IPS-20b (cell line): ENCODE measurements around the gene SLK.

Experiments used
- H3K27ac ChIP-seq: one replicate; pipeline ENCODE4 v1.5.1; 2013; ENCODE audit warnings: low read length
- H3K27me3 ChIP-seq: 2 replicates; pipeline ENCODE4 v1.6.1; 2013; ENCODE audit warnings: mild to moderate bottlenecking, low read length, inconsistent platforms; ENCODE audit not compliant: insufficient read depth
- H3K36me3 ChIP-seq: 2 replicates; pipeline ENCODE4 v1.6.1; 2013; ENCODE audit warnings: low read depth, mild to moderate bottlenecking, inconsistent platforms, low read length, moderate library complexity; ENCODE audit not compliant: insufficient read depth
- H3K4me1 ChIP-seq: 2 replicates; pipeline ENCODE4 v1.6.1; 2013; ENCODE audit warnings: mild to moderate bottlenecking, control low read depth, inconsistent platforms, low read length, moderate library complexity; ENCODE audit not compliant: insufficient read depth
- H3K4me3 ChIP-seq: 2 replicates; pipeline ENCODE4 v1.5.1; 2013; ENCODE audit warnings: mild to moderate bottlenecking, low read length, inconsistent platforms
- H3K9ac ChIP-seq: 2 replicates; pipeline ENCODE4 v1.6.1; 2013; ENCODE audit warnings: low read depth, mild to moderate bottlenecking, inconsistent platforms, low read length, moderate library complexity
- H3K9me3 ChIP-seq: 2 replicates; pipeline ENCODE4 v1.6.1; 2013; ENCODE audit warnings: mild to moderate bottlenecking, low read depth, low read length, inconsistent platforms; ENCODE audit not compliant: insufficient read depth

The SLK gene

GRCh38 chr10:103966671-103967447 is at the start of gene SLK:
Gene SLK (plus strand): TSS chr10:103967140. CDS start chr10:103967746, 606 bp downstream.
- peaks cover 16% of the 10 kb centered on the region; the same call in 1 of the 2 replicates for H3K4me1 ChIP-seq
- H3K9me3 ChIP-seq, result no peaks in the 10 kb centered on the region
- H3K9ac ChIP-seq, result peak within 1 kb of the TSS; percentile 81
- peak within 1 kb of the TSS; percentile 99 for H3K4me3 ChIP-seq
- H3K27ac ChIP-seq, result no peak within 1 kb of the TSS
- H3K36me3 ChIP-seq, result no peaks in the 10 kb centered on the region
- peaks cover 12% of the 10 kb centered on the region; the same call in 1 of the 2 replicates for H3K27me3 ChIP-seq

GRCh38 chr10:103917302-103918052 is 49.5 kb upstream of the SLK start:
- H3K36me3 ChIP-seq, result peaks cover 10% of the 10 kb centered on the region; the same call in 1 of the 2 replicates
- H3K9ac ChIP-seq, result peak overlapping the region; percentile 95; the same call in 1 of the 2 replicates
- H3K4me3 ChIP-seq, result peak overlapping the region; percentile 92
- H3K9me3 ChIP-seq, result peaks cover 12% of the 10 kb centered on the region
- H3K27ac ChIP-seq, result peak overlapping the region; percentile 75
- no peaks in the 10 kb centered on the region for H3K27me3 ChIP-seq
- peaks cover 16% of the 10 kb centered on the region; the same call in 1 of the 2 replicates for H3K4me1 ChIP-seq

- Histone ChIP-seq H3K27ac (peak within 1 kb of the TSS; percentile 75), H3K4me1 (peaks cover 16% of the 10 kb centered on the region; the same call in 1 of the 2 replicates), H3K9ac (peak within 1 kb of the TSS; percentile 95; the same call in 1 of the 2 replicates), H3K27me3 (no peaks in the 10 kb centered on the region), H3K36me3 (peaks cover 10% of the 10 kb centered on the region; the same call in 1 of the 2 replicates), H3K9me3 (peaks cover 12% of the 10 kb centered on the region), H3K4me3 (peak within 1 kb of the TSS; percentile 92)
Observed at GRCh38 chr10:103918053-103918846, 48.7 kb upstream of the SLK start, which contains the start of gene STN1. Gene STN1 (minus strand): TSS chr10:103918184. CDS start chr10:103917594, 590 bp downstream.

GRCh38 chr10:103919648-103920025 is 47.3 kb upstream of the SLK start:
- H3K27ac ChIP-seq, result no peak overlapping the region
- peaks cover 16% of the 10 kb centered on the region; the same call in 1 of the 2 replicates for H3K4me1 ChIP-seq
- peaks cover 10% of the 10 kb centered on the region; the same call in 1 of the 2 replicates for H3K36me3 ChIP-seq
- H3K27me3 ChIP-seq, result no peaks in the 10 kb centered on the region
- H3K9me3 ChIP-seq, result peaks cover 10% of the 10 kb centered on the region
- no peak overlapping the region for H3K9ac ChIP-seq
- H3K4me3 ChIP-seq, result no peak overlapping the region

- Histone ChIP-seq H3K4me3 (no peak overlapping the region), H3K36me3 (no peaks in the 10 kb centered on the region), H3K27me3 (no peaks in the 10 kb centered on the region), H3K9me3 (no peaks in the 10 kb centered on the region), H3K27ac (no peak overlapping the region), H3K9ac (no peak overlapping the region), H3K4me1 (peaks cover 16% of the 10 kb centered on the region; the same call in 1 of the 2 replicates)
Observed at GRCh38 chr10:103921248-103921647, 45.7 kb upstream of the SLK start.

GRCh38 chr10:103921750-103922195 is 45.2 kb upstream of the SLK start:
- H3K4me1 ChIP-seq, result peaks cover 16% of the 10 kb centered on the region; the same call in 1 of the 2 replicates
- no peaks in the 10 kb centered on the region for H3K27me3 ChIP-seq
- no peaks in the 10 kb centered on the region for H3K9me3 ChIP-seq
- no peaks in the 10 kb centered on the region for H3K36me3 ChIP-seq
- no peak overlapping the region for H3K4me3 ChIP-seq
- no peak overlapping the region for H3K27ac ChIP-seq
- H3K9ac ChIP-seq, result no peak overlapping the region

- Histone ChIP-seq H3K9me3 (no peaks in the 10 kb centered on the region), H3K4me1 (peaks cover 13% of the 10 kb centered on the region; the same call in 1 of the 2 replicates), H3K9ac (no peak overlapping the region), H3K36me3 (no peaks in the 10 kb centered on the region), H3K4me3 (no peak overlapping the region), H3K27me3 (no peaks in the 10 kb centered on the region), H3K27ac (no peak overlapping the region)
Observed at GRCh38 chr10:103922659-103923058, 44.3 kb upstream of the SLK start.

- no peak overlapping the region for H3K27ac ChIP-seq
- H3K27me3 ChIP-seq, result no peaks in the 10 kb centered on the region
Observed at GRCh38 chr10:103923502-103923901, 43.4 kb upstream of the SLK start.

GRCh38 chr10:103925591-103925990 is 41.3 kb upstream of the SLK start:
- peaks cover 9% of the 10 kb centered on the region; the same call in 1 of the 2 replicates for H3K4me1 ChIP-seq
- H3K27me3 ChIP-seq, result no peaks in the 10 kb centered on the region
- H3K36me3 ChIP-seq, result no peaks in the 10 kb centered on the region
- no peaks in the 10 kb centered on the region for H3K9me3 ChIP-seq
- no peak overlapping the region for H3K4me3 ChIP-seq
- no peak overlapping the region for H3K27ac ChIP-seq
- H3K9ac ChIP-seq, result no peak overlapping the region

More at GRCh38 chr10:103923502-103923901, 43.4 kb upstream of the SLK start:
- Histone ChIP-seq H3K36me3 (no peaks in the 10 kb centered on the region), H3K9me3 (no peaks in the 10 kb centered on the region), H3K9ac (no peak overlapping the region), H3K4me1 (peaks cover 13% of the 10 kb centered on the region; the same call in 1 of the 2 replicates), H3K4me3 (no peak overlapping the region)

GRCh38 chr10:103926722-103927319 is 40.1 kb upstream of the SLK start:
- Histone ChIP-seq H3K27me3 (no peaks in the 10 kb centered on the region), H3K9ac (no peak overlapping the region), H3K36me3 (no peaks in the 10 kb centered on the region), H3K27ac (no peak overlapping the region), H3K9me3 (no peaks in the 10 kb centered on the region), H3K4me1 (no peaks in the 10 kb centered on the region; the same call in 1 of the 2 replicates), H3K4me3 (no peak overlapping the region)
